Suprapubic skin (tissue), 4 donors: ENCODE data around the gene ELAPOR1.

Experiments used
- POLR2A ChIP-seq, 2 donors: fragments of 450-650 bp; IDR thresholded peaks; one replicate each; pipeline ENCODE4 v1.6.1; 2017; ENCODE audit warnings: antibody characterized with exemption in 2 of 2, mild to moderate bottlenecking in 2 of 2, moderate library complexity in 2 of 2
- POLR2AphosphoS5 ChIP-seq, 3 donors: sonication (generic); formaldehyde crosslinking; IDR thresholded peaks; one replicate each; pipeline ENCODE4 v1.6.1; 2017; ENCODE audit warnings: antibody characterized with exemption in 3 of 3
- TF ChIP-seq, protein P1 (sequence below), 2 donors: fragments of 200-600 bp in 1 of 2; fragments of 450-650 bp in 1 of 2; sonication (generic) in 1 of 2; IDR thresholded peaks; one replicate each; pipeline ENCODE4 v1.5.1; 2016 to 2019; ENCODE audit warnings: antibody characterized with exemption in 2 of 2, mild to moderate bottlenecking in 1 of 2, moderate library complexity in 1 of 2

DNA sequence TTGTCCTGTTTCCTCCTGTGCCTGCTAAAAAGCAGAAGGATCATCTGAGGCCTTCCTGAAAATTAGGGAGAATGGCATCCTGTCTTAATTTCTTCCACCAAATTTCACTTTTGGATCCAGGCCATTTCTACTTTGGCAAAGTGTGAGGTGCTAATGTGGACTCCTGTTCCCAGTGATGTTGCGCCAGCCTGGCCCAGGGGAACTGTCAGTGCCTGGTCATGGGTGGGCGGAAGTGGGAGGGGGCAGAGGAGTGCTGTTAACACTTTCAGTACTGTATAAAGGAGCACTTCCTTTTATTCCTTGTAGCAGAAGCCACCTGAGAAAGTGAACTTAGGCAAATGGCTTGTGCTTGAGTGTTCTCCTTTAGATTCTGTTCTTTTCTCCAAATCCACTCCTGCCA, 19.9 kb downstream of the ELAPOR1 start:
- TF ChIP-seq, protein P1, sequence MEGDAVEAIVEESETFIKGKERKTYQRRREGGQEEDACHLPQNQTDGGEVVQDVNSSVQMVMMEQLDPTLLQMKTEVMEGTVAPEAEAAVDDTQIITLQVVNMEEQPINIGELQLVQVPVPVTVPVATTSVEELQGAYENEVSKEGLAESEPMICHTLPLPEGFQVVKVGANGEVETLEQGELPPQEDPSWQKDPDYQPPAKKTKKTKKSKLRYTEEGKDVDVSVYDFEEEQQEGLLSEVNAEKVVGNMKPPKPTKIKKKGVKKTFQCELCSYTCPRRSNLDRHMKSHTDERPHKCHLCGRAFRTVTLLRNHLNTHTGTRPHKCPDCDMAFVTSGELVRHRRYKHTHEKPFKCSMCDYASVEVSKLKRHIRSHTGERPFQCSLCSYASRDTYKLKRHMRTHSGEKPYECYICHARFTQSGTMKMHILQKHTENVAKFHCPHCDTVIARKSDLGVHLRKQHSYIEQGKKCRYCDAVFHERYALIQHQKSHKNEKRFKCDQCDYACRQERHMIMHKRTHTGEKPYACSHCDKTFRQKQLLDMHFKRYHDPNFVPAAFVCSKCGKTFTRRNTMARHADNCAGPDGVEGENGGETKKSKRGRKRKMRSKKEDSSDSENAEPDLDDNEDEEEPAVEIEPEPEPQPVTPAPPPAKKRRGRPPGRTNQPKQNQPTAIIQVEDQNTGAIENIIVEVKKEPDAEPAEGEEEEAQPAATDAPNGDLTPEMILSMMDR (IDR thresholded peaks at IDR 0.05) = no peak
- TF ChIP-seq POLR2A (IDR thresholded peaks at IDR 0.05) (no peak), POLR2AphosphoS5 (IDR thresholded peaks at IDR 0.05) (no peak)
